ENCODE measurements around the gene TEAD4. TPM values are rescaled to one million over a fixed set of nuclear protein-coding genes. Genes with fewer than 3 reads are reported as not detected.

TEAD4 gene
- total and polyA plus RNA-seq, 8 donors = 12.2 to 34.1 (median 13.8) TPM

DNA sequence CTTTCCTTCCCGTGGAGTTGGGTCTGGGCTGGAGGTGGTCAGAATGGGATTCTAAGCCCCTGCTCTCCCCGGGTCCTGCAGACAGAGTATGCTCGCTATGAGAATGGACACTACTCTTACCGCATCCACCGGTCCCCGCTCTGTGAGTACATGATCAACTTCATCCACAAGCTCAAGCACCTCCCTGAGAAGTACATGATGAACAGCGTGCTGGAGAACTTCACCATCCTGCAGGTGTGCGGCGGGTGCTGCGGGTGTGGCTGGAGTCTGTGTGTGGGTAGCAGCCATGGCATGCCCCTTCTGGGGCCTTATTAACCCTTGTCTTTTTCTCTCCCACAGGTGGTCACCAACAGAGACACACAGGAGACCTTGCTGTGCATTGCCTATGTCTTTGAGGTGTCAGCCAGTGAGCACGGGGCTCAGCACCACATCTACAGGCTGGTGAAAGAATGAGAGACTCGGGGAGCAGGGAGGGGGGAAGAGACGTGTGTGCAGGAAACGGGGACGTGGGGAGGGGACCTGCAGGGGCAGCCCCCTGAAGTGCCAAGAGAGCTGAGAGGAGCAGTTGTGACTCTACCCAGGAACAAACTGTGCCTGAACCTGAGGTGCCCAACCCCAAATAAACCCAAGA is 80.9 kb downstream of the TEAD4 start:
- TF ChIP-seq, protein P1, sequence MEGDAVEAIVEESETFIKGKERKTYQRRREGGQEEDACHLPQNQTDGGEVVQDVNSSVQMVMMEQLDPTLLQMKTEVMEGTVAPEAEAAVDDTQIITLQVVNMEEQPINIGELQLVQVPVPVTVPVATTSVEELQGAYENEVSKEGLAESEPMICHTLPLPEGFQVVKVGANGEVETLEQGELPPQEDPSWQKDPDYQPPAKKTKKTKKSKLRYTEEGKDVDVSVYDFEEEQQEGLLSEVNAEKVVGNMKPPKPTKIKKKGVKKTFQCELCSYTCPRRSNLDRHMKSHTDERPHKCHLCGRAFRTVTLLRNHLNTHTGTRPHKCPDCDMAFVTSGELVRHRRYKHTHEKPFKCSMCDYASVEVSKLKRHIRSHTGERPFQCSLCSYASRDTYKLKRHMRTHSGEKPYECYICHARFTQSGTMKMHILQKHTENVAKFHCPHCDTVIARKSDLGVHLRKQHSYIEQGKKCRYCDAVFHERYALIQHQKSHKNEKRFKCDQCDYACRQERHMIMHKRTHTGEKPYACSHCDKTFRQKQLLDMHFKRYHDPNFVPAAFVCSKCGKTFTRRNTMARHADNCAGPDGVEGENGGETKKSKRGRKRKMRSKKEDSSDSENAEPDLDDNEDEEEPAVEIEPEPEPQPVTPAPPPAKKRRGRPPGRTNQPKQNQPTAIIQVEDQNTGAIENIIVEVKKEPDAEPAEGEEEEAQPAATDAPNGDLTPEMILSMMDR (IDR thresholded peaks at IDR 0.05) = no peak
- peaks cover 0 to 42% of the 10 kb centered on the region in 2 donors for H3K36me3 ChIP-seq
- H3K4me3 ChIP-seq = no peak overlapping the region
- intact Hi-C loops (cut with DNase I) = no loop called here
- H3K9me3 ChIP-seq = no peaks in the 10 kb centered on the region
- H3K27ac ChIP-seq = no peak overlapping the region
- no peak for ATAC-seq
- DNase-seq = no peak
- no peaks in the 10 kb centered on the region for H3K4me1 ChIP-seq
- no peaks in the 10 kb centered on the region for H3K27me3 ChIP-seq

DNA sequence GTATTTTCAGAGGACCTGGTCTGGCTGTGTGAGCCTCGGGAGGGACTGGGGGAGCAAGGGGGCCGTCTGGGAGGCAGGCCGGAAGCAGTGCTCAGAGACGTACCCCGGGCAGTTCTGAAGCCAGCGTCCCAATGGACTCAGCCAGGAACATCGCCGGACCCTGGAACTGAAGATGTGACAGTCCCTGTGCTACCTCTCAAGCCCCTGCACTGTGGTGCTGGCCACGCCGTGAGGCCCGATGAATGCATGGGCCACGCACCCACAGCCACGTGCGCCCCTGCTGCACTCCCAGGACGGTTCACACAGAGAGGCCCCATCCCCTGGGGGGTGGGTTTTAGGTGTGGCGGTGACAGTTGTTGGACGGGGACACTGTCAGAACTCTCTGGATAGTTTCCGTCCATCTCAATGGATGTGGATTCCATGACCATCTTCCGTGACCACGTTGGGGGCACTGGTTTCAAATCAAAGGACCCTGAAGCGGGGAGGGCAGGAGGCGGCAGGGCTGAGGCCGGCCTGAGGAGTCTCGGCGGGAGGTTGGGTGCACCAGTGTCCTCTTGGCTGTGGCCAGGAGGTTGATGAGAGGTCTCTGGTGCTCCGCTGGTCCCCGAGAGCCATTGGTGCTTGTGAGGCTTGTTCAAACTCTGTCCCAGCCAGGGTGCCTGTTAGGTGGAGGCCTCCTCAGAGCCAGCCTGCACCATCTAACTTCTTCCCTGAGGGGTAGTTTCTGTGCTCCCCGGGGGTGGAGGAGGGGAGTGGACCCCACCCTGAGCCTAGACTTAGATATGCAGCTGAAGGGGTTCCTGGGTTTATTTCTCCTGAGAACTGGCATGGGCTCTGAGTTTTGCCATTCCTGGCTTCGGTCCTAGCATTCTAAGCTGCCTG is 81.7 kb downstream of the TEAD4 start:
- ATAC-seq (no peak), DNase-seq (no peak)
- TF ChIP-seq, protein P1 (IDR thresholded peaks at IDR 0.05) = no peak
- H3K36me3 ChIP-seq = peaks cover 0 to 42% of the 10 kb centered on the region in 2 donors
- H3K9me3 ChIP-seq = no peaks in the 10 kb centered on the region
- H3K4me3 ChIP-seq = no peak overlapping the region
- intact Hi-C loops (cut with DNase I) = no loop called here
- no peaks in the 10 kb centered on the region for H3K27me3 ChIP-seq
- H3K27ac ChIP-seq = no peak overlapping the region
- no peaks in the 10 kb centered on the region for H3K4me1 ChIP-seq

DNA sequence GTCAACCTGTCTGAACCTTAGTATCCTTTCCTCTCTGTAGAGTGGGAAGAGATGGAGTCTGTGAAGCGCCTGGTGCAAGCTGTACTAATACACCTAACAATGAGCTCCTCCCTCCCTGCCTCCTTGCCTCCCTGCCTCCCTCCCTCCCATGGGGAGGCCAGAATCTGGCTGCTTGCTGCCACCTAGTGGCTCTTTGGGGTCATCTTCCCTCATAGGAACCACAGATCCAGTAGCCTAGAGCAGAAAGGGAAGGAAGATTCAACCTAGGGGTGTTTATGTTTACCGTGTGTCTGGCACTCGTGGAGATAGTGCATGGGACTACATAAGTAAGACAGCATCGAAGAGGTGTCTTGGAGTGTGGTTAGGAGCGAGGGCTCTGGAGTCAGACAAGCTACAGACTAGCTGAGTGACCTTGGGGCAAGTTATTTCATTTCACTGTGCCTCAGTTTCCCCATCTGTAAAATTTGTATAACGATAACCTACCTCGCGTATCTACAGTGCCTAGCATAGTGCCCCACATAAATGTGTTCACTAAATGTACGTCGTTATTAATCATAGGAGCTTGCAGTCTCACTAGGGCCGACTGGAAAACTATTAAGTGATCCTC is 82.5 kb downstream of the TEAD4 start:
- H3K36me3 ChIP-seq = peaks cover 0 to 41% of the 10 kb centered on the region in 2 donors
- no peaks in the 10 kb centered on the region for H3K27me3 ChIP-seq
- ATAC-seq = peak; percentile 76
- no peak overlapping the region for H3K4me3 ChIP-seq
- TF ChIP-seq, protein P1 (IDR thresholded peaks at IDR 0.05) = peak; percentile 31 to 70
- no peak overlapping the region for H3K27ac ChIP-seq
- H3K9me3 ChIP-seq = no peaks in the 10 kb centered on the region
- DNase-seq = peak in 2 of 4 donors; percentile 56 to 67
- intact Hi-C loops (cut with DNase I) = no loop called here
- H3K4me1 ChIP-seq = no peaks in the 10 kb centered on the region

DNA sequence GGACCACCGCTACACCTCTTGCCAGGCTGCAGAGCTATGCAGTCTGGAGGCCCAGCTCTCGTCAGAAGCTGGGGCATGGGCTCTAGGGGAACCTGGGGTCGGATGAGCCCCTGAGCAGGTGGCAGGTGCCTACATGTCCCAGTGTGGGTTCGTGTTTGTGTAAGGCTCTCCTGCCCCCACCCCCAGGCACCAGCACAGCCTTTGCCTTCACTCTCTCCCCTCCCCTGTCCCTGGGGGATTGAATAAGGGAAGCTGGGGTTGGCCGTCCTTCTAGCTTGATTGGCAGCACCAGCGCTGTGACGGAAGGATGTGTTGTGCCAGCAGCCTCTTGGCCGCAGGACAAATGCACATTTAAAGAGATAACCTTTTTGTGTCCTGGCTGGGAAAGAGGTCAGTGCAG is 83.2 kb downstream of the TEAD4 start:
- peaks cover 0 to 36% of the 10 kb centered on the region in 2 donors for H3K36me3 ChIP-seq
- no peak for ATAC-seq
- no peaks in the 10 kb centered on the region for H3K9me3 ChIP-seq
- no peaks in the 10 kb centered on the region for H3K4me1 ChIP-seq
- H3K4me3 ChIP-seq = no peak overlapping the region
- no peak overlapping the region for H3K27ac ChIP-seq
- no peaks in the 10 kb centered on the region for H3K27me3 ChIP-seq
- DNase-seq = no peak
- TF ChIP-seq, protein P1 (IDR thresholded peaks at IDR 0.05) = no peak
- intact Hi-C loops (cut with DNase I) = no loop called here

DNA sequence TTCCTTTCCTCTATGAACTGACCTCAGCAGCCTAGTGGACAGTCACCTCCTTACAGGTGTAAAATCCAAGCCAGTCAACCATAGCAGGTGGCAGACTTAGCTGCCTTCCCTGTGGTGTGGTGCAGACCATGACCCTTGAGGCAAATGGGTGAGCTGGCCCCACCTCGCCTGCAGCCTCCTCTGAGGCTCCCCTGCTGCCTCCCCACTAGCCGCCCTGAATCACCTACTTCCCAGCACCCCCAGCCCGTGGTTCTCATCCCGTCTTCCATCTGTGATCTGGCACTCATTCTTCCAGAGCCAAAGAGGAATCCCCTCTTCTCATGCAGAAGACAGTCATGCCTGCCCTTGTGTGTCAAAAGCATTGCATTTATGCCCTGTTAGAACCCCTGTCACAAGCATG is 83.6 kb downstream of the TEAD4 start:
- intact Hi-C loops (cut with DNase I) = no loop called here

More for the DNA sequence above, 83.6 kb downstream of the TEAD4 start:
- Histone ChIP-seq H3K4me3 (no peak overlapping the region), H3K36me3 (peaks cover 0 to 33% of the 10 kb centered on the region in 2 donors), H3K4me1 (no peaks in the 10 kb centered on the region), H3K27me3 (no peaks in the 10 kb centered on the region), H3K27ac (no peak overlapping the region), H3K9me3 (no peaks in the 10 kb centered on the region)
- TF ChIP-seq, protein P1 (IDR thresholded peaks at IDR 0.05) = no peak
- DNase-seq (no peak), ATAC-seq (no peak)
